HEK293 (cell line): ENCODE measurements around the gene GARIN5A.

Experiments used
- CTCF ChIA-PET: fragments of 350-600 bp; formaldehyde crosslinking; extraction: SDS; loops from one replicate; lab custom pipeline; 2021; ENCODE audit warnings: antibody characterized with exemption; lab: Yijun Ruan, JAX
- POLR2A ChIA-PET: fragments of 300-600 bp; formaldehyde crosslinking; extraction: SDS; loops from one replicate; lab custom pipeline; 2020; ENCODE audit warnings: antibody characterized with exemption, inconsistent platforms; lab: Yijun Ruan, JAX
- H3K27ac ChIP-seq: fragments of 200-500 bp; sonication (Bioruptor generic); 2 replicates; pipeline ENCODE4 v1.5.1; 2014; ENCODE audit warnings: low read depth, low read length, control low read depth, inconsistent platforms; ENCODE audit errors: extremely low read depth
- H3K36me3 ChIP-seq, 2 experiments: fragments of 200-500 bp in 1 of 2; sonication (Bioruptor generic) in 1 of 2; 1 replicate in 1 of 2; 2 replicates in 1 of 2; pipeline ENCODE4 v1.5.1; 2014 to 2017; ENCODE audit warnings: inconsistent platforms in 2 of 2, low read length in 2 of 2; ENCODE audit not compliant: control insufficient read depth in 2 of 2, insufficient read depth in 1 of 2
- H3K4me1 ChIP-seq: fragments of 200-500 bp; sonication (Bioruptor generic); 2 replicates; pipeline ENCODE4 v1.5.1; 2014; ENCODE audit warnings: mild to moderate bottlenecking, low read length, inconsistent platforms; ENCODE audit not compliant: control insufficient read depth, insufficient read depth
- H3K4me3 ChIP-seq: 2 replicates; pipeline ENCODE4 v1.5.1; 2011; ENCODE audit warnings: low read depth, mild to moderate bottlenecking, control low read depth, low read length, moderate library complexity
- H3K9me3 ChIP-seq: fragments of 200-500 bp; sonication (Bioruptor generic); 2 replicates; pipeline ENCODE4 v1.5.1; 2014; ENCODE audit warnings: low read depth, low read length, inconsistent platforms; ENCODE audit not compliant: control insufficient read depth, insufficient read depth
- GLIS1 ChIP-seq: fragments of 450-650 bp; formaldehyde crosslinking; IDR thresholded peaks from 2 replicates; pipeline ENCODE4 v1.5.1; 2016; ENCODE audit warnings: missing biosample characterization, missing genetic modification characterization
- KLF1 ChIP-seq: fragments of 450-650 bp; formaldehyde crosslinking; IDR thresholded peaks from 2 replicates; pipeline ENCODE4 v1.5.1; 2016; ENCODE audit warnings: missing biosample characterization, missing genetic modification characterization
- MEIS1 ChIP-seq: sonication (generic); formaldehyde crosslinking; IDR thresholded peaks from 2 replicates; pipeline ENCODE4 v1.8.1; 2022; ENCODE audit warnings: missing genetic modification reagents, mild to moderate bottlenecking, borderline replicate concordance
- OSR2 ChIP-seq: fragments of 450-650 bp; formaldehyde crosslinking; IDR thresholded peaks from 2 replicates; pipeline ENCODE4 v1.5.1; 2016; ENCODE audit warnings: missing biosample characterization, missing genetic modification characterization
- PATZ1 ChIP-seq: fragments of 450-650 bp; formaldehyde crosslinking; IDR thresholded peaks from 2 replicates; pipeline ENCODE4 v1.5.1; 2016; ENCODE audit warnings: missing biosample characterization, missing genetic modification characterization
- PRDM6 ChIP-seq: fragments of 450-650 bp; formaldehyde crosslinking; IDR thresholded peaks from 2 replicates; pipeline ENCODE4 v1.5.1; 2017; ENCODE audit warnings: missing biosample characterization, missing genetic modification characterization
- ZNF175 ChIP-seq: fragments of 450-650 bp; formaldehyde crosslinking; IDR thresholded peaks from 2 replicates; pipeline ENCODE4 v1.5.1; 2016; ENCODE audit warnings: missing biosample characterization, missing genetic modification characterization
- ZNF19 ChIP-seq: fragments of 450-650 bp; formaldehyde crosslinking; IDR thresholded peaks from 2 replicates; pipeline ENCODE4; 2016; ENCODE audit warnings: missing biosample characterization, missing genetic modification characterization, low read depth
- ZNF221 ChIP-seq: fragments of 450-650 bp; formaldehyde crosslinking; IDR thresholded peaks from 2 replicates; pipeline ENCODE4 v1.5.1; 2017; ENCODE audit warnings: missing biosample characterization, missing genetic modification characterization, borderline replicate concordance
- ZNF23 ChIP-seq: fragments of 450-650 bp; formaldehyde crosslinking; IDR thresholded peaks from 2 replicates; pipeline ENCODE4 v1.5.1; 2016; ENCODE audit warnings: missing biosample characterization, missing genetic modification characterization, borderline replicate concordance
- ZNF311 ChIP-seq: fragments of 450-650 bp; formaldehyde crosslinking; IDR thresholded peaks from 2 replicates; pipeline ENCODE4 v1.5.1; 2017; ENCODE audit warnings: missing biosample characterization, missing genetic modification characterization, borderline replicate concordance
- ZNF350 ChIP-seq: fragments of 450-650 bp; formaldehyde crosslinking; IDR thresholded peaks from 2 replicates; pipeline ENCODE4 v1.5.0; 2017; ENCODE audit warnings: missing biosample characterization, mild to moderate bottlenecking, missing genetic modification characterization
- ZNF449 ChIP-seq: fragments of 450-650 bp; formaldehyde crosslinking; IDR thresholded peaks from 2 replicates; pipeline ENCODE4 v1.5.1; 2017; ENCODE audit warnings: missing biosample characterization, mild to moderate bottlenecking, missing genetic modification characterization, moderate library complexity
- ZNF521 ChIP-seq: fragments of 450-650 bp; formaldehyde crosslinking; IDR thresholded peaks from 2 replicates; pipeline ENCODE4 v1.5.1; 2017; ENCODE audit warnings: missing biosample characterization, mild to moderate bottlenecking, missing genetic modification characterization
- ZNF571 ChIP-seq: fragments of 450-650 bp; formaldehyde crosslinking; IDR thresholded peaks from 2 replicates; pipeline ENCODE4 v1.5.0; 2017; ENCODE audit warnings: missing biosample characterization, missing genetic modification characterization
- ZNF660 ChIP-seq: fragments of 450-650 bp; IDR thresholded peaks from 2 replicates; pipeline ENCODE4 v1.5.1; 2018; ENCODE audit warnings: missing biosample characterization, mild to moderate bottlenecking, missing genetic modification characterization
- TF ChIP-seq, protein P1 (sequence below): fragments of 450-650 bp; formaldehyde crosslinking; IDR thresholded peaks from 2 replicates; pipeline ENCODE4 v1.5.1; 2016; ENCODE audit warnings: missing biosample characterization, missing genetic modification characterization
- TF ChIP-seq, protein P2 (sequence below): fragments of 450-650 bp; formaldehyde crosslinking; IDR thresholded peaks from 2 replicates; pipeline ENCODE4 v1.5.1; 2016; ENCODE audit warnings: missing biosample characterization, missing genetic modification characterization

Gene GARIN5A

DNA sequence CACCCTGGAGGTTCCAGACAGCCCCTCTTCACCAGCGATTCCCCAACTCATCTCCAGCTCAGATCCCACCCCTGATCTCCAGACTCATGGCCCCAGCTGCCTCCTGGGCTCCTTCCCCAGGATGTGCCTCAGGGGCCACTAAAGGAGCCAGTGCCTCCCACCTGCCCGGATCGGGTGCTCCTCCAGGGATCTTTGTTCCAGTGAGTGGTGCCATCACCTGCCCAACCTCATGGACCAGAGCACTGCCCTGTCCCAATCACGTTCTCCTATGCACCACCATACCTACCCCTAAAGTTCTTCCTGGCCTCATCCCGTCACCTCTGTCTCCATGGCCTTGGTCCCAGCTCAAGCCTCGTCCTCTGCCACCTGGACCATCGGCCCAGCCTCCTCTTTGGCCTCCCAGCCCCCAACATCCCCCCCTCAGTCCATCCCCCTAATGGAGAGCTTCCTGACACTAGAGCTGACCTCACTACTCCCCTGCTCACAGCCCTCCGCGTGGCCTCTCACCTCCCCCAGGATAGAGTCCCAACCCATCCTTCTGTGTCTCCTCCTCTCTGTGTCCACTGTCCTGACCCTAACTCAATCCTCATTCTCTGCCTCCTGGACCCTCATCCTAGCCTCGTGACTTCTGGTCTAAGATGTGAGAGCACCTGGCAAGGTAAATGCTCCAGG, 8.8 kb upstream of the GARIN5A start:
- H3K4me3 ChIP-seq, result no peak overlapping the region
- ChIA-PET CTCF (interaction anchor here (1.2 kb wide), 1 partner anchor 70 kb away, joined by 3 read pairs; no protein-coding TSS in a partner anchor), POLR2A (interaction anchor here (0.5 to 0.6 kb wide), 2 partner anchors 53 to 343 kb away, joined by 3 read pairs; no protein-coding TSS in a partner anchor)
- H3K9me3 ChIP-seq, result no peaks in the 10 kb centered on the region
- no peaks in the 10 kb centered on the region for H3K4me1 ChIP-seq
- no peak overlapping the region for H3K27ac ChIP-seq
- H3K36me3 ChIP-seq, result peaks cover 11 to 59% of the 10 kb centered on the region in 2 experiments; a peak in 2 of 3 replicates
- no peak for TF ChIP-seq ZNF571 (tag by site-specific recombination)
- no peak for TF ChIP-seq ZNF19
- no peak for TF ChIP-seq MEIS1 (CRISPR knock-in tag)
- TF ChIP-seq ZNF175, result no peak
- TF ChIP-seq PRDM6 (tag by site-specific recombination), result no peak
- no peak for TF ChIP-seq ZNF221 (tag by site-specific recombination)
- TF ChIP-seq ZNF660 (tag by site-specific recombination), result no peak
- no peak for TF ChIP-seq ZNF521 (tag by site-specific recombination)
- TF ChIP-seq ZNF23 (tag by site-specific recombination), result no peak
- no peak for TF ChIP-seq KLF1
- no peak for TF ChIP-seq ZNF311 (tag by site-specific recombination)
- TF ChIP-seq OSR2 (tag by site-specific recombination), result no peak
- TF ChIP-seq, protein P1, sequence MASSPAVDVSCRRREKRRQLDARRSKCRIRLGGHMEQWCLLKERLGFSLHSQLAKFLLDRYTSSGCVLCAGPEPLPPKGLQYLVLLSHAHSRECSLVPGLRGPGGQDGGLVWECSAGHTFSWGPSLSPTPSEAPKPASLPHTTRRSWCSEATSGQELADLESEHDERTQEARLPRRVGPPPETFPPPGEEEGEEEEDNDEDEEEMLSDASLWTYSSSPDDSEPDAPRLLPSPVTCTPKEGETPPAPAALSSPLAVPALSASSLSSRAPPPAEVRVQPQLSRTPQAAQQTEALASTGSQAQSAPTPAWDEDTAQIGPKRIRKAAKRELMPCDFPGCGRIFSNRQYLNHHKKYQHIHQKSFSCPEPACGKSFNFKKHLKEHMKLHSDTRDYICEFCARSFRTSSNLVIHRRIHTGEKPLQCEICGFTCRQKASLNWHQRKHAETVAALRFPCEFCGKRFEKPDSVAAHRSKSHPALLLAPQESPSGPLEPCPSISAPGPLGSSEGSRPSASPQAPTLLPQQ (tag by site-specific recombination), result no peak
- no peak for TF ChIP-seq PATZ1 (tag by site-specific recombination)
- no peak for TF ChIP-seq ZNF350
- no peak for TF ChIP-seq ZNF449 (tag by site-specific recombination)
- TF ChIP-seq GLIS1 (tag by site-specific recombination), result no peak
- TF ChIP-seq, protein P2, sequence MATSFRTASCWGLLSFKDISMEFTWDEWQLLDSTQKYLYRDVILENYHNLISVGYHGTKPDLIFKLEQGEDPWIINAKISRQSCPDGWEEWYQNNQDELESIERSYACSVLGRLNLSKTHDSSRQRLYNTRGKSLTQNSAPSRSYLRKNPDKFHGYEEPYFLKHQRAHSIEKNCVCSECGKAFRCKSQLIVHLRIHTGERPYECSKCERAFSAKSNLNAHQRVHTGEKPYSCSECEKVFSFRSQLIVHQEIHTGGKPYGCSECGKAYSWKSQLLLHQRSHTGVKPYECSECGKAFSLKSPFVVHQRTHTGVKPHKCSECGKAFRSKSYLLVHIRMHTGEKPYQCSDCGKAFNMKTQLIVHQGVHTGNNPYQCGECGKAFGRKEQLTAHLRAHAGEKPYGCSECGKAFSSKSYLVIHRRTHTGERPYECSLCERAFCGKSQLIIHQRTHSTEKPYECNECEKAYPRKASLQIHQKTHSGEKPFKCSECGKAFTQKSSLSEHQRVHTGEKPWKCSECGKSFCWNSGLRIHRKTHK (tag by site-specific recombination), result no peak
